ENCODE data around the gene PAFAH2.
"Not testable (repeated sequence)": the region's sequence is repeated elsewhere in the genome, so short reads cannot be mapped to it uniquely, and the experiment has no call there.

Gene PAFAH2

GRCh38 chr1:26009796-26010447 is 12.1 kb upstream of the PAFAH2 start:
- no peak for DNase-seq

- no peak for DNase-seq
These were observed 8.8 kb upstream of the PAFAH2 start for GRCh38 chr1:26006710-26007109.

GRCh38 chr1:26005434-26006105 is 7.7 kb upstream of the PAFAH2 start:
- no peak for DNase-seq

GRCh38 chr1:26003756-26004155 is 5.9 kb upstream of the PAFAH2 start:
- DNase-seq, result no peak

- DNase-seq, result no peak
These were observed 5.4 kb upstream of the PAFAH2 start for GRCh38 chr1:26003262-26003661.

GRCh38 chr1:25999041-25999800 is 1.4 kb upstream of the PAFAH2 start:
- no peak for DNase-seq

GRCh38 chr1:25996966-25997827 is 666 bp downstream of the PAFAH2 start:
- DNase-seq, result peak; percentile 29

- DNase-seq, result no peak
These were observed 3.3 kb downstream of the PAFAH2 start for GRCh38 chr1:25994402-25995150.

GRCh38 chr1:25993197-25993951 is 4.5 kb downstream of the PAFAH2 start:
- DNase-seq, result no peak

- no peak for DNase-seq
These were observed 5.1 kb downstream of the PAFAH2 start for GRCh38 chr1:25992689-25993171.

GRCh38 chr1:25991937-25992688 is 5.8 kb downstream of the PAFAH2 start:
- DNase-seq, result no peak

GRCh38 chr1:25990702-25991395 is 7.0 kb downstream of the PAFAH2 start:
- DNase-seq, result peak; percentile 65

GRCh38 chr1:25990251-25990650 is 7.6 kb downstream of the PAFAH2 start:
- no peak for DNase-seq

- no peak for DNase-seq
These were observed 8.2 kb downstream of the PAFAH2 start for GRCh38 chr1:25989440-25990234.

GRCh38 chr1:25987951-25988350 is 9.9 kb downstream of the PAFAH2 start:
- no peak for DNase-seq

GRCh38 chr1:25986773-25987172 is 11.1 kb downstream of the PAFAH2 start:
- not testable (repeated sequence) for DNase-seq

- DNase-seq, result no peak
These were observed 12.2 kb downstream of the PAFAH2 start for GRCh38 chr1:25985670-25986069.

- DNase-seq, result no peak
These were observed 12.7 kb downstream of the PAFAH2 start for GRCh38 chr1:25985171-25985570.

GRCh38 chr1:25979210-25979609 is 18.7 kb downstream of the PAFAH2 start:
- no peak for DNase-seq

All from CD4-positive, alpha-beta T cell treated with Interleukin-12 subunit alpha and Interleukin-12 subunit beta, for 1 hour (primary cell).